Upper lobe of left lung (tissue), 4 donors: ENCODE results near the gene BTRC.

ENCODE experiments used
- CTCF ChIP-seq, 6 experiments: fragments of 450-650 bp in 4 of 6; fragments of 200-600 bp in 2 of 6; sonication (generic) in 2 of 6; IDR thresholded peaks; one replicate each; pipeline ENCODE4 v1.5.1; 2016 to 2019; ENCODE audit warnings: antibody characterized with exemption in 6 of 6
- EP300 ChIP-seq, 4 donors: sonication (generic); formaldehyde crosslinking; IDR thresholded peaks; one replicate each; pipeline ENCODE4 v1.5.1; 2017; ENCODE audit warnings: antibody characterized with exemption in 4 of 4, control low read depth in 2 of 4
- POLR2A ChIP-seq, 4 donors: fragments of 450-650 bp; IDR thresholded peaks; one replicate each; pipeline ENCODE4 v1.5.1; 2016 to 2017; ENCODE audit warnings: antibody characterized with exemption in 4 of 4, mild to moderate bottlenecking in 2 of 4
- POLR2AphosphoS5 ChIP-seq, 2 donors: sonication (generic); formaldehyde crosslinking; IDR thresholded peaks; one replicate each; pipeline ENCODE4 v1.5.1; 2017; ENCODE audit warnings: antibody characterized with exemption in 2 of 2

DNA sequence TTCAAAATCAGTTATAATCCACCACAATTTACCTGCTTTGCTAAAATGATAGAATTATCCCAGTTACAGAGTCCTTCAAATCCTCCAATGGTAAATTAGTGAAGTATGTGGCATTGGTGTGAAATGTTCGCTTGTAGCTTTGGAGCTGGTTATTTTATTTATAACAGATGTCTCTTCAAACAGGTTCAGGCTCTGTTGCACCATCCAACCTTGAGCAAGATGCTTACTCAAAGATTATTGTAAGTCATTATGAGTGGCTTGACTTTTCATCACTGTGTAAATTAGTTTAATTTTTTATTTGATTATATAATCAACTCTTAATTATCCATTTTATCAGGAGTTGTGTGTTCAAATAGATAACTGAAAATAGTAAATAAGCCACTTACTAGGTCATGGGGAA, 99.4 kb downstream of the BTRC start:
- no peak for TF ChIP-seq POLR2A (IDR thresholded peaks at IDR 0.05)
- TF ChIP-seq CTCF (IDR thresholded peaks at IDR 0.05), result no peak
- no peak for TF ChIP-seq EP300 (IDR thresholded peaks at IDR 0.05)
- TF ChIP-seq POLR2AphosphoS5 (IDR thresholded peaks at IDR 0.05), result no peak
